HL-60/S4 treated with retinoic acid at 250 ng/mL for 4 days and 3 days (cell line): ENCODE results near the gene CATSPERB.
"Not testable (repeated sequence)": the region's sequence is repeated elsewhere in the genome, so short reads cannot be mapped to it uniquely, and the experiment has no call there.

Source experiments
- in situ Hi-C: fragments of 300-500 bp; cut with MboI; formaldehyde crosslinking; loops from 2 replicates; pipeline ENCODE4 v1.7.0; 2022; ENCODE audit warnings: low sequenced_read_pairs

The CATSPERB gene

GRCh38 chr14:91585856-91586255 lies 146.0 kb downstream of the CATSPERB start:
- in situ Hi-C loops, result no loop called here

- in situ Hi-C loops, result no loop called here
These were observed 149.1 kb downstream of the CATSPERB start for GRCh38 chr14:91582761-91583160.

- in situ Hi-C loops, result no loop called here
These were observed 150.9 kb downstream of the CATSPERB start for GRCh38 chr14:91580876-91581577.

GRCh38 chr14:91577632-91578233 lies 154.2 kb downstream of the CATSPERB start:
- in situ Hi-C loops, result no loop called here

- in situ Hi-C loops, result no loop called here
These were observed 156.2 kb downstream of the CATSPERB start for GRCh38 chr14:91575469-91576208.

GRCh38 chr14:91573894-91574837 lies 157.7 kb downstream of the CATSPERB start:
- in situ Hi-C loops, result no loop called here

- in situ Hi-C loops, result no loop called here
These were observed 158.4 kb downstream of the CATSPERB start for GRCh38 chr14:91573528-91573893.

- in situ Hi-C loops, result no loop called here
These were observed 161.9 kb downstream of the CATSPERB start for GRCh38 chr14:91570021-91570420.

- in situ Hi-C loops, result no loop called here
These were observed 162.6 kb downstream of the CATSPERB start for GRCh38 chr14:91569301-91569700.

- in situ Hi-C loops, result no loop called here
These were observed 163.3 kb downstream of the CATSPERB start for GRCh38 chr14:91568626-91569025.

GRCh38 chr14:91567827-91568226 lies 164.1 kb downstream of the CATSPERB start:
- in situ Hi-C loops, result not testable (repeated sequence)

- in situ Hi-C loops, result no loop called here
These were observed 176.4 kb downstream of the CATSPERB start for GRCh38 chr14:91555531-91555930.

- in situ Hi-C loops, result no loop called here
These were observed 177.2 kb downstream of the CATSPERB start for GRCh38 chr14:91554535-91555332.

GRCh38 chr14:91548108-91548507 lies 183.8 kb downstream of the CATSPERB start:
- in situ Hi-C loops, result no loop called here

GRCh38 chr14:91545946-91546716 lies 185.8 kb downstream of the CATSPERB start:
- in situ Hi-C loops, result no loop called here

GRCh38 chr14:91545204-91545603 lies 186.7 kb downstream of the CATSPERB start:
- in situ Hi-C loops, result no loop called here

- in situ Hi-C loops, result no loop called here
These were observed 195.6 kb downstream of the CATSPERB start for GRCh38 chr14:91536327-91536726.

GRCh38 chr14:91534059-91534458 lies 197.8 kb downstream of the CATSPERB start:
- in situ Hi-C loops, result not testable (repeated sequence)

- in situ Hi-C loops, result no loop called here
These were observed 198.3 kb downstream of the CATSPERB start for GRCh38 chr14:91533623-91534022.
